ENCODE data around the gene B3GALT5.

The B3GALT5 gene

DNA sequence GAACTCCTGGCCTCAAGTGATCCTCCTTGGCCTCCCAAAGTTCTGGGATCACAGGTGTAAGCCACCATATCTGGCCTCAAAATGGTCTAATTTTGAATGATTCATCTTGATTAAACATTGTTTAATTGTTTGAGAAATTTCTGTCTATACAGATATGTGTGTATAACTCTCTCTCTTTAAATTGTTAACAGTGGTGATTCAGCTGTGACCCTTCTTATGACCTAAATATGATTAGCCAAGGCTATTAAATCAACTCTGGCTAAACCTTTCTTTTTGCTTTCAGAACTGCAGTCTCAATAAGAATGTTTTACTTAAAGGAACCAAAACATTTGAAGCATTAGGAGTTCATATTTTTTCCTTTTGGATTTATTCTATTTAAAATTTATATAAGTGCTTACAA, 19.2 kb upstream of the B3GALT5 start:
- H3K4me3 ChIP-seq (replicated peaks; ENCODE audit: low read depth, low read length): no peak overlapping the region
- no peak for DNase-seq (ENCODE audit: extremely low read depth, low read depth)
- TF ChIP-seq, protein P1, sequence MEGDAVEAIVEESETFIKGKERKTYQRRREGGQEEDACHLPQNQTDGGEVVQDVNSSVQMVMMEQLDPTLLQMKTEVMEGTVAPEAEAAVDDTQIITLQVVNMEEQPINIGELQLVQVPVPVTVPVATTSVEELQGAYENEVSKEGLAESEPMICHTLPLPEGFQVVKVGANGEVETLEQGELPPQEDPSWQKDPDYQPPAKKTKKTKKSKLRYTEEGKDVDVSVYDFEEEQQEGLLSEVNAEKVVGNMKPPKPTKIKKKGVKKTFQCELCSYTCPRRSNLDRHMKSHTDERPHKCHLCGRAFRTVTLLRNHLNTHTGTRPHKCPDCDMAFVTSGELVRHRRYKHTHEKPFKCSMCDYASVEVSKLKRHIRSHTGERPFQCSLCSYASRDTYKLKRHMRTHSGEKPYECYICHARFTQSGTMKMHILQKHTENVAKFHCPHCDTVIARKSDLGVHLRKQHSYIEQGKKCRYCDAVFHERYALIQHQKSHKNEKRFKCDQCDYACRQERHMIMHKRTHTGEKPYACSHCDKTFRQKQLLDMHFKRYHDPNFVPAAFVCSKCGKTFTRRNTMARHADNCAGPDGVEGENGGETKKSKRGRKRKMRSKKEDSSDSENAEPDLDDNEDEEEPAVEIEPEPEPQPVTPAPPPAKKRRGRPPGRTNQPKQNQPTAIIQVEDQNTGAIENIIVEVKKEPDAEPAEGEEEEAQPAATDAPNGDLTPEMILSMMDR (IDR thresholded peaks at IDR 0.05; ENCODE audit: low read depth, low read length, missing control alignments): no peak

DNA sequence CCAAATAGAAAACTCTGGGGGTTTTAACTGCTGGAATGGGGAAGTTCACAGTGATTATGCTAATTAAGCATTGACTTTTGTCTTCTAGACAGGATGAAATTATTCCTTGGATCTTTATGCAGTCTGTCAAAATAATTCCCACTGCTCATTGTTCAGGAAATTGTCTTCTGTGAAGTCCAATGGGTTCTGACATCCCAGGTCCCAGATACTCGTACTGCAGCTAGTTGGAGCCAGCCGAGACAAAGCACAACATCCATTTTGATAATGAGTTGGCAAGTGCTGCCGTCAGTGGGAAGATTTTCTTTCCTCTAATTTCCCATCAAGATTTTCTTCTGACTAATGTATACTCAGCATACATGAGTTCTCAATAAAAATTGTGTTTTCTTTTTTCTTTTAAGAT, 17.3 kb upstream of the B3GALT5 start:
- no peak for DNase-seq (ENCODE audit: extremely low read depth, low read depth)
- H3K4me3 ChIP-seq (replicated peaks; ENCODE audit: low read depth, low read length): no peak overlapping the region
- TF ChIP-seq, protein P1 (IDR thresholded peaks at IDR 0.05; ENCODE audit: low read depth, low read length, missing control alignments): no peak

DNA sequence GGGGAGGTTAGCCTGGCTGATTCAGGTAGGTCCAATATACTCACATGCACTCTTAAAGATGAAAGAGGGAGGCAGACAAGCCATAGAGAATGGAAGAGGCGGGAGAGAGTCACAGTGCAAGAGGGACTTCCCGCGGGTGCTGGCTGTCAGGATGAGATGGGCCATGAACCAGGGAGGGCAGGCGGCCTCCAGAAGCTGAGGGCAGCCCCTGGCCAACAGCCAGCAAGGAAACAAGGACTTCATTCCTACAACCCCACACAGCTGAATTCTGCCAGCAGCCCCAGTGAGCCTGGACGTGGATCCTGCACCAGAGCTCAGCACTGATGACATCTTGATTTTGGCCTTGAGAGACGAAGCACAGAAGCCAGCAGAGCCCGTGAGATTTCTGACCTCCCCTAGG, 15.1 kb upstream of the B3GALT5 start:
- TF ChIP-seq, protein P1 (IDR thresholded peaks at IDR 0.05; ENCODE audit: low read depth, low read length, missing control alignments): no peak
- DNase-seq (ENCODE audit: extremely low read depth, low read depth): no peak
- H3K4me3 ChIP-seq (replicated peaks; ENCODE audit: low read depth, low read length): no peak overlapping the region

- TF ChIP-seq, protein P1 (IDR thresholded peaks at IDR 0.05; ENCODE audit: low read depth, low read length, missing control alignments): no peak
- no peak overlapping the region for H3K4me3 ChIP-seq (replicated peaks; ENCODE audit: low read depth, low read length)
- no peak for DNase-seq (ENCODE audit: extremely low read depth, low read depth)
Observed at GRCh38 chr21:39599191-39599970, 13.4 kb upstream of the B3GALT5 start.

GRCh38 chr21:39601187-39601928, 11.4 kb upstream of the B3GALT5 start:
- DNase-seq (ENCODE audit: extremely low read depth, low read depth): no peak
- TF ChIP-seq, protein P1 (IDR thresholded peaks at IDR 0.05; ENCODE audit: low read depth, low read length, missing control alignments): no peak
- H3K4me3 ChIP-seq (replicated peaks; ENCODE audit: low read depth, low read length): no peak overlapping the region

GRCh38 chr21:39602076-39602689, 10.6 kb upstream of the B3GALT5 start:
- TF ChIP-seq, protein P1 (IDR thresholded peaks at IDR 0.05; ENCODE audit: low read depth, low read length, missing control alignments): no peak
- H3K4me3 ChIP-seq (replicated peaks; ENCODE audit: low read depth, low read length): no peak overlapping the region
- no peak for DNase-seq (ENCODE audit: extremely low read depth, low read depth)
